DND-41 (cell line): ENCODE results near the gene TMEM14A.

Source experiments
- EZH2 ChIP-seq: IDR thresholded peaks from 3 replicates; pipeline ENCODE4 v1.6.1; 2012; ENCODE audit warnings: borderline replicate concordance, low read depth, mild to moderate bottlenecking, moderate library complexity, low read length, inconsistent platforms; ENCODE audit not compliant: severe bottlenecking
- TF ChIP-seq, protein P1 (sequence below): IDR thresholded peaks from 2 replicates; pipeline ENCODE4 v1.5.1; 2012; ENCODE audit warnings: borderline replicate concordance, low read length, moderate library complexity, mild to moderate bottlenecking; ENCODE audit not compliant: poor library complexity, severe bottlenecking; ENCODE audit errors: extremely low read depth

DNA sequence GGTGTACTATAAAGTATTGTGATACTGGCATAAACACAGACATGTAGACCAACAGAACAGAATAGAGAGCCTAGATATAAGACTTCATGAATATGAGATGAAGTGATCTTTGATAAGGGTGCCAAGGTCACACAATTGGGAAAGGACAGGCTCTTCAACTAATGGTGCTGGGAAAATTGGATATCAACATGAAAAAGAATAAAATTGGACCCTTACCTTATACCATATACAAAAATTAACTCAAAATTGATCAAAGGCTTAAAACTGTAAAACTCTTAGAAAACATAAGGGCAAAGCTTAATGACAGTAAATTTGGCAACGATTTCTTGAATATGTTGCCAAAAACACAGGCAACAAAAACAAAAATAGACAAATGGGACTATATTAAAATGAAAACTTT, 49.3 kb upstream of the TMEM14A start:
- TF ChIP-seq, protein P1, sequence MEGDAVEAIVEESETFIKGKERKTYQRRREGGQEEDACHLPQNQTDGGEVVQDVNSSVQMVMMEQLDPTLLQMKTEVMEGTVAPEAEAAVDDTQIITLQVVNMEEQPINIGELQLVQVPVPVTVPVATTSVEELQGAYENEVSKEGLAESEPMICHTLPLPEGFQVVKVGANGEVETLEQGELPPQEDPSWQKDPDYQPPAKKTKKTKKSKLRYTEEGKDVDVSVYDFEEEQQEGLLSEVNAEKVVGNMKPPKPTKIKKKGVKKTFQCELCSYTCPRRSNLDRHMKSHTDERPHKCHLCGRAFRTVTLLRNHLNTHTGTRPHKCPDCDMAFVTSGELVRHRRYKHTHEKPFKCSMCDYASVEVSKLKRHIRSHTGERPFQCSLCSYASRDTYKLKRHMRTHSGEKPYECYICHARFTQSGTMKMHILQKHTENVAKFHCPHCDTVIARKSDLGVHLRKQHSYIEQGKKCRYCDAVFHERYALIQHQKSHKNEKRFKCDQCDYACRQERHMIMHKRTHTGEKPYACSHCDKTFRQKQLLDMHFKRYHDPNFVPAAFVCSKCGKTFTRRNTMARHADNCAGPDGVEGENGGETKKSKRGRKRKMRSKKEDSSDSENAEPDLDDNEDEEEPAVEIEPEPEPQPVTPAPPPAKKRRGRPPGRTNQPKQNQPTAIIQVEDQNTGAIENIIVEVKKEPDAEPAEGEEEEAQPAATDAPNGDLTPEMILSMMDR: no peak
- TF ChIP-seq EZH2: no peak
